Effector memory CD4-positive, alpha-beta T cell (primary cell): Measurements from ENCODE around the gene SMPD2.

Experiments
- DNase-seq, 3 donors: peaks; one replicate each; pipeline ENCODE4 v3.0.0-alpha.2; 2020
- H3K27ac ChIP-seq: 2 replicates; pipeline ENCODE4 v1.7.0; 2013; ENCODE audit warnings: mild to moderate bottlenecking, low read length, moderate library complexity; ENCODE audit not compliant: insufficient read depth, poor library complexity, severe bottlenecking
- H3K27me3 ChIP-seq: replicated peaks from 2 replicates; pipeline ENCODE4 v1.7.0; 2013; ENCODE audit warnings: mild to moderate bottlenecking, low read length; ENCODE audit not compliant: insufficient read depth, control insufficient read depth, poor library complexity, severe bottlenecking
- H3K36me3 ChIP-seq: 2 replicates; pipeline ENCODE4 v1.7.0; 2013; ENCODE audit warnings: mild to moderate bottlenecking, low read length, moderate library complexity; ENCODE audit not compliant: control insufficient read depth, insufficient read depth
- H3K4me1 ChIP-seq: 2 replicates; pipeline ENCODE4 v1.7.0; 2013; ENCODE audit warnings: low read length, mild to moderate bottlenecking; ENCODE audit not compliant: control insufficient read depth, insufficient read depth, poor library complexity, severe bottlenecking
- H3K4me3 ChIP-seq: 2 replicates; pipeline ENCODE4 v1.7.0; 2013; ENCODE audit warnings: low read length, low read depth, mild to moderate bottlenecking; ENCODE audit not compliant: insufficient read depth, poor library complexity, severe bottlenecking
- H3K9me3 ChIP-seq: 2 replicates; pipeline ENCODE4 v1.7.0; 2013; ENCODE audit warnings: mild to moderate bottlenecking, low read length, moderate library complexity; ENCODE audit not compliant: control insufficient read depth

The SMPD2 gene

GRCh38 chr6:109453156-109453555 is 12.6 kb downstream of the SMPD2 start:
- Histone ChIP-seq H3K9me3 (no peaks in the 10 kb centered on the region), H3K27me3 (no peaks in the 10 kb centered on the region), H3K27ac (no peak overlapping the region), H3K4me3 (no peak overlapping the region), H3K4me1 (peaks cover 44% of the 10 kb centered on the region), H3K36me3 (peaks cover 13% of the 10 kb centered on the region)
- no peak for DNase-seq

DNA sequence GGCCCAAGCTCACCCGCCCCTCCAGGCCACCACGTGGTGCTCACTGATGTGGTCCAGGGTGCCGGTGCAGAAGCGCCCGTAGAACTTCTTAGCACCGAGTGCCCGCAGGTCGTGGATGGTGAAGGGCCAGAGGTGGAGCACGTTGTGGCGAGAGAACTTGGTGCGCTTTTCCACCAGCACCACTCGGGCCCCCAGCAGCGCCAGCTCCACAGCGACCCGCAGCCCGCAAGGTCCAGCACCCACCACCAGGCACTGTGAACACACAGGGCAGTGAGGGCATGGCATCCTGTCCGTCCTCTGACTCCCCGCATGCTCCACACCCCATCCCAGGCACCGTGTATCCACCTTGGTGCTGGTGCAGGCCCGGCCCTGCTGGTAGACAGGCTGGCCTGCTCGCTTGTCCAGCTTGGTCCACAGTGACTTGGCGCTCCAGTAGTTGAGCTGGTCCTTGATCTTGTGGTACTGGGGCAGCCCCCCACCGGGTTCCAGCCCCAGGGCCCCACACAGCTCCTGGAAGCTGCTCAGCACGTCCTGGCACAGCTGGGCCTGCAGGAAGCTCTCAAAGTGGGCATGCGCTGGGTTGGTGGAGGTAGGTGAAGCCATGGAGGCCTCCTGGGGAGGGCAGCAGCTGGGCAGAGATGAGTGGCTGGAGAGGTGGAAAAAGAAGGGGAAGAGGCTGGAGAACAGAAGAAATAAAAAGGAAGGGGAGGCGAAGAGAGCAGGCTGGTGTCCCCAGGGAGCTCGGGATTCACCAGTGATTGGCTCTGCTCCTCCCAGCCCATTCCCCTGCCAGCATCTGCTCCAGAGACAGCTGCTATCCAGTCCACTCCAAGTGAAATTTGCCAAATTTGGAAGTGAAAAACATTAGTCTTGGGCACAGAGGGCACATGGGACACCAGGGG is 13.3 kb downstream of the SMPD2 start:
- H3K36me3 ChIP-seq, result peaks cover 13% of the 10 kb centered on the region
- no peak for DNase-seq
- H3K27me3 ChIP-seq, result no peaks in the 10 kb centered on the region
- H3K4me3 ChIP-seq, result peak overlapping the region; percentile 84
- peaks cover 44% of the 10 kb centered on the region for H3K4me1 ChIP-seq
- peak overlapping the region; percentile 97 for H3K27ac ChIP-seq
- no peaks in the 10 kb centered on the region for H3K9me3 ChIP-seq

GRCh38 chr6:109454496-109455436 is 14.2 kb downstream of the SMPD2 start:
- H3K36me3 ChIP-seq, result peaks cover 13% of the 10 kb centered on the region
- no peaks in the 10 kb centered on the region for H3K9me3 ChIP-seq
- H3K27me3 ChIP-seq, result no peaks in the 10 kb centered on the region
- peak overlapping the region; percentile 84 for H3K4me3 ChIP-seq
- H3K27ac ChIP-seq, result peak overlapping the region; percentile 97
- H3K4me1 ChIP-seq, result peaks cover 38% of the 10 kb centered on the region
- peak; percentile 60 to 79 (median 72) for DNase-seq

- DNase-seq, result peak; percentile 74 to 79 (median 78)
- peaks cover 30% of the 10 kb centered on the region for H3K4me1 ChIP-seq
- no peaks in the 10 kb centered on the region for H3K9me3 ChIP-seq
- H3K27me3 ChIP-seq, result no peaks in the 10 kb centered on the region
- H3K36me3 ChIP-seq, result peaks cover 13% of the 10 kb centered on the region
- H3K27ac ChIP-seq, result peak within 1 kb of the TSS; percentile 97
- H3K4me3 ChIP-seq, result peak within 1 kb of the TSS; percentile 84
Observed at GRCh38 chr6:109455437-109456110, 15.1 kb downstream of the SMPD2 start, which contains the start of gene MICAL1. MICAL1 (minus strand) TSS chr6:109455772; CDS start chr6:109454196, 1,576 bp downstream.

GRCh38 chr6:109456111-109456583 is 15.6 kb downstream of the SMPD2 start:
- no peaks in the 10 kb centered on the region for H3K27me3 ChIP-seq
- peaks cover 30% of the 10 kb centered on the region for H3K4me1 ChIP-seq
- peak overlapping the region; percentile 84 for H3K4me3 ChIP-seq
- no peaks in the 10 kb centered on the region for H3K9me3 ChIP-seq
- no peak for DNase-seq
- H3K27ac ChIP-seq, result peak overlapping the region; percentile 97
- peaks cover 13% of the 10 kb centered on the region for H3K36me3 ChIP-seq

DNA sequence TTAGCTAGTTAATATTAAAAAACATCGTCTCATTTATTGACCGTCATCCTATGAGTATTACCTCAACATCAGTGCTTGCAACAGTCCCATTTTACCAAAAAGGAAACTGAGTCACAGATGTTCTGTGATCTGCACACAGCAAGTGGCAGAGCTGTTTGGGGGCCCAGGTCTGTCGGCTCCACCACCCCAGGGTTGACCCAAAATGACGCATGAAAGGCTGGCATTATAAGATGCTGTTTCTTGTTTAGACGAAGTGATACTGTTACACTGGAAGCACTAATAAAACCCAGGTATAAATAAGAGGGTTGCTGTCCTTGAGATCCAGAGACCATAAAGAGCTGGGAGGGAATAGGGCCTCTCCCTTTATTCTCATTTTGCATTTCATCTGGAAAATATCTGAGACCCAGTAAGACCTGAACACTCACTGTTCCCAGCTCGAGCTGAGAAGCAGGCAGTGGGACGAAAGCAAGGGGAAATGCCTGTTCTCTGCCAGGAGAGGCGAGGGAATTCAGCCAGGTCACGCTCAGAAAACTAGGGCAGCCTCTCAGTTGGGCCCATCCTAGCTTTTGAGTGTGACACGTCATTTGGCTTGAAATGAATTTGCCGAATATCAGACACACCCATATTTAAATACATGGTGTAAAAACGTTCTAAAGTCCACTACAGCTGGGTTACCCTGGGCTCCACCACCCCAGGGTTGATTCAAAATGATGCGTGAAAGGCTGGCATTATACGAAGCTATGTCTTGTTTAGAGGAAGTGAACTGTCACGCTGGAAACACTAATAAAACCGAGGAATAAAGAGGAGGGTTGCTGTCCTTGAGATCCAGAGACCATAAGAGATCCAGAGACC is 16.4 kb downstream of the SMPD2 start:
- H3K9me3 ChIP-seq, result no peaks in the 10 kb centered on the region
- H3K36me3 ChIP-seq, result peaks cover 9% of the 10 kb centered on the region
- H3K27me3 ChIP-seq, result no peaks in the 10 kb centered on the region
- no peak overlapping the region for H3K4me3 ChIP-seq
- H3K4me1 ChIP-seq, result peaks cover 30% of the 10 kb centered on the region
- no peak for DNase-seq
- no peak overlapping the region for H3K27ac ChIP-seq

GRCh38 chr6:109457562-109457996 is 17.1 kb downstream of the SMPD2 start:
- Histone ChIP-seq H3K9me3 (no peaks in the 10 kb centered on the region), H3K36me3 (peaks cover 5% of the 10 kb centered on the region), H3K4me1 (peaks cover 30% of the 10 kb centered on the region), H3K4me3 (no peak overlapping the region), H3K27ac (peak overlapping the region; percentile 22), H3K27me3 (no peaks in the 10 kb centered on the region)
- no peak for DNase-seq

- Histone ChIP-seq H3K36me3 (peaks cover 6% of the 10 kb centered on the region), H3K27ac (peak overlapping the region; percentile 39), H3K4me1 (peaks cover 26% of the 10 kb centered on the region), H3K27me3 (no peaks in the 10 kb centered on the region), H3K4me3 (no peak overlapping the region), H3K9me3 (no peaks in the 10 kb centered on the region)
- DNase-seq, result peak in 2 of 3 donors; percentile 22 to 39
Observed at GRCh38 chr6:109458774-109459531, 18.4 kb downstream of the SMPD2 start.
